GM12864 (cell line): ENCODE measurements around the gene USP10.

Experiments
- DNase-seq: peaks from one replicate; pipeline ENCODE4 v3.0.0-alpha.2; 2011; ENCODE audit warnings: low read depth
- H3K4me3 ChIP-seq: 2 replicates; pipeline ENCODE4 v1.5.1; 2011; ENCODE audit warnings: mild to moderate bottlenecking, low read depth, low read length, control low read depth
- CTCF ChIP-seq: IDR thresholded peaks from 2 replicates; pipeline ENCODE4 v1.5.1; 2011; ENCODE audit warnings: low read depth, mild to moderate bottlenecking, moderate library complexity, low read length, control low read depth, inconsistent platforms; ENCODE audit errors: missing control alignments

The USP10 gene

GRCh38 chr16:84795329-84796053 lies 95.7 kb downstream of the USP10 start:
- no peak overlapping the region for H3K4me3 ChIP-seq
- no peak for DNase-seq
- no peak for TF ChIP-seq CTCF

DNA sequence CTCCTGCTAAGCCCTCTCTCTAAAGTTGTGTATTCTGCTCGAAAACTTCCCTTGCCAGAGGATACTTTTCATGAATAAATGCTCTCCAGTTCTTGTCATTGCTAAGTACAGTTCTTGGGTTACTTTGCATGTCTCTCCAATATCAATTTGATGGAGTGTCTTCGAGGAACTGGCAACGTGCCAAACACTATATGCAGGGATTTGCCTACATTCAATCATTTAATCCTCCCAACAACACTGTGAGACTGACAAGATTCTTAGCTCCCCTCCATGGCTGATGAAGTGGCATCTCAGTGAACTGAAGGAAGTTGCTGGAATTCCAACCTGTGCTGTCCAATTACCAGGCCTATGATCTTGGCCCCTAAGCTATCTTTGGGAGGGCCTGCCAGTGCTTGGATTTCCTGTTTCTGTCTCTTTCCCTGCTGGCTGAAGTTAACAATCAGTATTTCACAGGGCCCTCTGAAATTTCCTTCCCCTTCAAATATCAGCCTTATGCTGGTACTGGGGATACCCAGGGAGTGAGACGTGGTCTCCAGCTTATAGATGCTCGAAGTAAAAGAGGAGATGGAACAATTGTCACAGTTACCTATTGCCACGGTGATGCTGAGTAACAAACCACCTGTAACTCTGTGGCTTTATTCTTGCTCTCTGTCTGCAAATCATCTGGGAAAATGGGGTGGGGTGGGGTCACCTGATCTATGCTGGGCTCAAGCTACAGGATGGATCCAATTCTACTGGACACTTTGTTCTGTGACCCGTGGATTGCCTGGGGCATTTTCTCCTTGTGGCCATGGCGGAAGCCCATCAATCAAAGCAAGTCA lies 100.6 kb downstream of the USP10 start:
- DNase-seq, result no peak
- no peak for TF ChIP-seq CTCF

GRCh38 chr16:84803146-84803545 lies 103.3 kb downstream of the USP10 start:
- no peak for DNase-seq
- H3K4me3 ChIP-seq, result no peak overlapping the region
- TF ChIP-seq CTCF, result no peak

More for the DNA sequence above, 100.6 kb downstream of the USP10 start:
- H3K4me3 ChIP-seq, result no peak overlapping the region

- no peak overlapping the region for H3K4me3 ChIP-seq
- TF ChIP-seq CTCF, result no peak
- DNase-seq, result no peak
Measured at GRCh38 chr16:84804326-84804725, 104.5 kb downstream of the USP10 start.

DNA sequence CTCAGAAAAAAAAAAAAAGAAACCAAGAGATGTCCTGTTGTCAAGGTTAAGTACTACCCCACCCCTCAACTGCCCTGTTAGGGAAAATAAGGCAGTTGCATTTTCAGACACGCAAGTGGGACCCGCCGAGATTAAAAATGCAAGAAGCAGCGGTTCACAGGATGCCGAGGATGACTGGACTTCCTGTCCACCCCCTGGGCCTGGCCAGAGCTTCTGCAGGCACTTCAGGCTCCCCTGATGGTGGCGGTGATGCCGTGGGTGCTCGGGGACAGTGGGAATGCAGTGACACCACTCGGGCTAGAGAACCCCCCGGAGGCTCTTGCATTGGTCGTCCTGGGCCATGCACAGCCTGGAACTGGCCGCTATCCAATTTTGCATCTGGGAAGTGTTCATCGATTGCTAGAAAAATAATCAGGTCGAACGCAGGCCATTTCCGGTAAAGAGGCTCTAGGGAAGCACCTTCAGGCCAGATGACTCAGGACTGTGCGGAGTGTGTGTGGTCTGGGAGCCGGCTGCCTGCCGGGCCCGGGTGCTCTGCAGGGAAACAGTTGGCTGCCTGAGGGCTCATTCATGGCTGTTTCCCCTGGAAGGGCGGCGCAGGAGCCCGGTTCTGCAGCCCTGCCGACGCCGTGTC lies 106.6 kb downstream of the USP10 start:
- DNase-seq, result no peak
- no peak overlapping the region for H3K4me3 ChIP-seq
- no peak for TF ChIP-seq CTCF

DNA sequence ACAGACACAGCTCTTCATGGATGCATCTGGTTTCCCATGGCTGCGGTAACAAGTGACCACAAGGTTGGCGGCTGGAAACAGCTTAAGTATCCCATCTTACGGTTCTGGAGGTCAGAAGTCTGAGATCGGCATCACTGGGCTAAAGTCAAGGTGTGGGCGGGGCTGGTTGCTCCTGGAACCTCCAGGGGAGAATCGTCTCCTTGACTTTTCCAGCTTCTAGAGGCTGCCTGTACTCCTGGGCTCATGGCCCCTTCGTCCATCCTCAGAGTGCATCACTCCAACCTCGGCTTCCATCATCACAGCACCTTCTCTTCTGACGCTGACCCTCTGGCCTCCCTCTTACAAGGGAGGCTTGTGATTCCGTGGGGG lies 107.1 kb downstream of the USP10 start:
- TF ChIP-seq CTCF, result no peak
- H3K4me3 ChIP-seq, result no peak overlapping the region
- DNase-seq, result no peak
